K562 (cell line): ENCODE measurements around the gene TPPP. TPM values are rescaled to one million over a fixed set of nuclear protein-coding genes. Genes with fewer than 3 reads are reported as not detected.

ENCODE experiments used
- ELF1 ChIP-seq: fragments of 200-800 bp; sonication (Bioruptor generic); IDR thresholded peaks from 2 replicates; pipeline ENCODE4 v1.6.1; 2016; ENCODE audit warnings: missing genetic modification characterization, missing compliant biosample characterization
- SAP30 ChIP-seq: fragments of 200-600 bp; sonication (generic); IDR thresholded peaks from 2 replicates; pipeline ENCODE4 v1.6.1; 2012; ENCODE audit warnings: borderline replicate concordance, low read depth, mild to moderate bottlenecking, moderate library complexity, low read length, control low read depth, inconsistent platforms; ENCODE audit not compliant: insufficient read depth, poor library complexity, severe bottlenecking
- polyA plus RNA-seq, 8 experiments: library from polyadenylated mRNA; depleted of rRNA in 4 of 8; stranded (reverse) in 5 of 8; unstranded in 3 of 8; fragments of >200 nt; fragmentation: Nextera tagmentation in 2 of 8; fragmentation: Illumina TruSeq in 1 of 8; extraction: Ambion mirVana in 2 of 8; extraction: Trizol in 1 of 8; gene quantifications; 2 replicates each; pipeline versions ENCODE4 v1.2.1 to v1.2.3, GENCODE V29; 2011 to 2014; ENCODE audit warnings: inconsistent platforms in 1 of 8, missing spikeins in 1 of 8
- total RNA-seq, 7 experiments: library from RNA; depleted of rRNA in 6 of 7; stranded (reverse); fragments of >200 nt in 6 of 7; fragmentation: Illumina TruSeq in 2 of 7; extraction: Trizol in 2 of 7; gene quantifications; 2 replicates each; pipeline versions ENCODE4 v1.2.1 to v1.2.3, GENCODE V29; 2011 to 2021; ENCODE audit warnings: low replicate concordance in 1 of 7
- TF ChIP-seq, protein P1 (sequence below), 2 experiments: fragments of 450-650 bp; formaldehyde crosslinking in 1 of 2; IDR thresholded peaks; 2 replicates each; pipeline versions ENCODE4 v1.4.0 to v1.6.1; 2014 to 2020; ENCODE audit warnings: mild to moderate bottlenecking in 2 of 2, borderline replicate concordance in 1 of 2, low read depth in 1 of 2
- TF ChIP-seq, protein P2 (sequence below): fragments of 450-650 bp; IDR thresholded peaks from 2 replicates; pipeline ENCODE4 v1.6.1; 2016; ENCODE audit warnings: mild to moderate bottlenecking, moderate library complexity

The TPPP gene
- total and polyA plus RNA-seq, 9 of the 15 experiments (the other 6 are each of a cell fraction or from before 2014, with no cell fraction given), result 0.01 to 0.07 (median 0.03) TPM; not detected in 6

DNA sequence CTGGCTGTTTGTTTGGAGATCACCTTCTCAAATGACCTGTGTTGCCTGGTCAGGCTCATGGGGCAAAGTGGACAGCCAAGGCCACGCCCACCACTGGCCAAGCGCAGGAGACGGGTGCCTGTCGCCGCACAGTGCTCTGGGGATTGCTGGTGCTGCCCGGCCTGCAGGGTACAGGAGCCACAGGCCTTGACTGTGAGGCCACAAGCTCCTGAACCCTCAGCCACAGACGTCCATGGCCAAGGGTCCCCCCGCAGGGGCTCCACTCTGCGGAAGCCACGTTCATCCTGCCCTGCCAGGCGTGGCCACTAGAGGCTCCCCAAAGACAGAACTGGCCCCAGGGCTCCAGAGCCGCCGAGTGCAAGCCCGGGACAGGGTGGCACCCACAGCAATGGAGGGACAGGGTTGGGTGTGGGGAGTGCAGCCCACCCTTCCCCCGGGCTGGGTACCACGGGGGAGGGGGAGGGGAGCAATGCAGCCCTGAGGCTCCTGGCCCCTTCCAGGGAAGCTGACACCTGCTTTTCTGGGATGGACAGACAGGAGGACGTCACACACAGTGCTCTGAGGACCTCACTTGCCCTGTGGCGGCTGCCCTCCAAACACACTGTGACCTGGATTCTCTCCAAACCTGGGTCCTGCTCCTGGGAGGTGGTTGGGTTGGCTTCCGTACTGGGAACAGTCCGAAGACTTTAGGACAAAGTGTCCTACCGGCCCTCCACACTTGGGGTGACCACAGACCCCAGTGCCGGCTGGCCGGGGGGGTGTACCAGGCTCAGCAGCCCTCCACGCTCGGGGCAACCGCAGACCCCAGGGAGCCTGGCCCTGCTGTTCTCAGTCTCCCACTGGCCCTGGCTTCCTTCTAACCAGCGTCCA is 21.5 kb downstream of the TPPP start (continued):
- TF ChIP-seq, protein P1, sequence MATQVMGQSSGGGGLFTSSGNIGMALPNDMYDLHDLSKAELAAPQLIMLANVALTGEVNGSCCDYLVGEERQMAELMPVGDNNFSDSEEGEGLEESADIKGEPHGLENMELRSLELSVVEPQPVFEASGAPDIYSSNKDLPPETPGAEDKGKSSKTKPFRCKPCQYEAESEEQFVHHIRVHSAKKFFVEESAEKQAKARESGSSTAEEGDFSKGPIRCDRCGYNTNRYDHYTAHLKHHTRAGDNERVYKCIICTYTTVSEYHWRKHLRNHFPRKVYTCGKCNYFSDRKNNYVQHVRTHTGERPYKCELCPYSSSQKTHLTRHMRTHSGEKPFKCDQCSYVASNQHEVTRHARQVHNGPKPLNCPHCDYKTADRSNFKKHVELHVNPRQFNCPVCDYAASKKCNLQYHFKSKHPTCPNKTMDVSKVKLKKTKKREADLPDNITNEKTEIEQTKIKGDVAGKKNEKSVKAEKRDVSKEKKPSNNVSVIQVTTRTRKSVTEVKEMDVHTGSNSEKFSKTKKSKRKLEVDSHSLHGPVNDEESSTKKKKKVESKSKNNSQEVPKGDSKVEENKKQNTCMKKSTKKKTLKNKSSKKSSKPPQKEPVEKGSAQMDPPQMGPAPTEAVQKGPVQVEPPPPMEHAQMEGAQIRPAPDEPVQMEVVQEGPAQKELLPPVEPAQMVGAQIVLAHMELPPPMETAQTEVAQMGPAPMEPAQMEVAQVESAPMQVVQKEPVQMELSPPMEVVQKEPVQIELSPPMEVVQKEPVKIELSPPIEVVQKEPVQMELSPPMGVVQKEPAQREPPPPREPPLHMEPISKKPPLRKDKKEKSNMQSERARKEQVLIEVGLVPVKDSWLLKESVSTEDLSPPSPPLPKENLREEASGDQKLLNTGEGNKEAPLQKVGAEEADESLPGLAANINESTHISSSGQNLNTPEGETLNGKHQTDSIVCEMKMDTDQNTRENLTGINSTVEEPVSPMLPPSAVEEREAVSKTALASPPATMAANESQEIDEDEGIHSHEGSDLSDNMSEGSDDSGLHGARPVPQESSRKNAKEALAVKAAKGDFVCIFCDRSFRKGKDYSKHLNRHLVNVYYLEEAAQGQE (IDR thresholded peaks at IDR 0.05; ENCODE audit: borderline replicate concordance), result peak; percentile 78
- TF ChIP-seq, protein P1 (CRISPR knock-in tag; IDR thresholded peaks at IDR 0.05; ENCODE audit: low read depth), result 0 out of 2 replicates have a peak, but pooled peaks have one; percentile 17
- TF ChIP-seq ELF1 (tag) (no peak), SAP30 (no peak)
- TF ChIP-seq, protein P2, sequence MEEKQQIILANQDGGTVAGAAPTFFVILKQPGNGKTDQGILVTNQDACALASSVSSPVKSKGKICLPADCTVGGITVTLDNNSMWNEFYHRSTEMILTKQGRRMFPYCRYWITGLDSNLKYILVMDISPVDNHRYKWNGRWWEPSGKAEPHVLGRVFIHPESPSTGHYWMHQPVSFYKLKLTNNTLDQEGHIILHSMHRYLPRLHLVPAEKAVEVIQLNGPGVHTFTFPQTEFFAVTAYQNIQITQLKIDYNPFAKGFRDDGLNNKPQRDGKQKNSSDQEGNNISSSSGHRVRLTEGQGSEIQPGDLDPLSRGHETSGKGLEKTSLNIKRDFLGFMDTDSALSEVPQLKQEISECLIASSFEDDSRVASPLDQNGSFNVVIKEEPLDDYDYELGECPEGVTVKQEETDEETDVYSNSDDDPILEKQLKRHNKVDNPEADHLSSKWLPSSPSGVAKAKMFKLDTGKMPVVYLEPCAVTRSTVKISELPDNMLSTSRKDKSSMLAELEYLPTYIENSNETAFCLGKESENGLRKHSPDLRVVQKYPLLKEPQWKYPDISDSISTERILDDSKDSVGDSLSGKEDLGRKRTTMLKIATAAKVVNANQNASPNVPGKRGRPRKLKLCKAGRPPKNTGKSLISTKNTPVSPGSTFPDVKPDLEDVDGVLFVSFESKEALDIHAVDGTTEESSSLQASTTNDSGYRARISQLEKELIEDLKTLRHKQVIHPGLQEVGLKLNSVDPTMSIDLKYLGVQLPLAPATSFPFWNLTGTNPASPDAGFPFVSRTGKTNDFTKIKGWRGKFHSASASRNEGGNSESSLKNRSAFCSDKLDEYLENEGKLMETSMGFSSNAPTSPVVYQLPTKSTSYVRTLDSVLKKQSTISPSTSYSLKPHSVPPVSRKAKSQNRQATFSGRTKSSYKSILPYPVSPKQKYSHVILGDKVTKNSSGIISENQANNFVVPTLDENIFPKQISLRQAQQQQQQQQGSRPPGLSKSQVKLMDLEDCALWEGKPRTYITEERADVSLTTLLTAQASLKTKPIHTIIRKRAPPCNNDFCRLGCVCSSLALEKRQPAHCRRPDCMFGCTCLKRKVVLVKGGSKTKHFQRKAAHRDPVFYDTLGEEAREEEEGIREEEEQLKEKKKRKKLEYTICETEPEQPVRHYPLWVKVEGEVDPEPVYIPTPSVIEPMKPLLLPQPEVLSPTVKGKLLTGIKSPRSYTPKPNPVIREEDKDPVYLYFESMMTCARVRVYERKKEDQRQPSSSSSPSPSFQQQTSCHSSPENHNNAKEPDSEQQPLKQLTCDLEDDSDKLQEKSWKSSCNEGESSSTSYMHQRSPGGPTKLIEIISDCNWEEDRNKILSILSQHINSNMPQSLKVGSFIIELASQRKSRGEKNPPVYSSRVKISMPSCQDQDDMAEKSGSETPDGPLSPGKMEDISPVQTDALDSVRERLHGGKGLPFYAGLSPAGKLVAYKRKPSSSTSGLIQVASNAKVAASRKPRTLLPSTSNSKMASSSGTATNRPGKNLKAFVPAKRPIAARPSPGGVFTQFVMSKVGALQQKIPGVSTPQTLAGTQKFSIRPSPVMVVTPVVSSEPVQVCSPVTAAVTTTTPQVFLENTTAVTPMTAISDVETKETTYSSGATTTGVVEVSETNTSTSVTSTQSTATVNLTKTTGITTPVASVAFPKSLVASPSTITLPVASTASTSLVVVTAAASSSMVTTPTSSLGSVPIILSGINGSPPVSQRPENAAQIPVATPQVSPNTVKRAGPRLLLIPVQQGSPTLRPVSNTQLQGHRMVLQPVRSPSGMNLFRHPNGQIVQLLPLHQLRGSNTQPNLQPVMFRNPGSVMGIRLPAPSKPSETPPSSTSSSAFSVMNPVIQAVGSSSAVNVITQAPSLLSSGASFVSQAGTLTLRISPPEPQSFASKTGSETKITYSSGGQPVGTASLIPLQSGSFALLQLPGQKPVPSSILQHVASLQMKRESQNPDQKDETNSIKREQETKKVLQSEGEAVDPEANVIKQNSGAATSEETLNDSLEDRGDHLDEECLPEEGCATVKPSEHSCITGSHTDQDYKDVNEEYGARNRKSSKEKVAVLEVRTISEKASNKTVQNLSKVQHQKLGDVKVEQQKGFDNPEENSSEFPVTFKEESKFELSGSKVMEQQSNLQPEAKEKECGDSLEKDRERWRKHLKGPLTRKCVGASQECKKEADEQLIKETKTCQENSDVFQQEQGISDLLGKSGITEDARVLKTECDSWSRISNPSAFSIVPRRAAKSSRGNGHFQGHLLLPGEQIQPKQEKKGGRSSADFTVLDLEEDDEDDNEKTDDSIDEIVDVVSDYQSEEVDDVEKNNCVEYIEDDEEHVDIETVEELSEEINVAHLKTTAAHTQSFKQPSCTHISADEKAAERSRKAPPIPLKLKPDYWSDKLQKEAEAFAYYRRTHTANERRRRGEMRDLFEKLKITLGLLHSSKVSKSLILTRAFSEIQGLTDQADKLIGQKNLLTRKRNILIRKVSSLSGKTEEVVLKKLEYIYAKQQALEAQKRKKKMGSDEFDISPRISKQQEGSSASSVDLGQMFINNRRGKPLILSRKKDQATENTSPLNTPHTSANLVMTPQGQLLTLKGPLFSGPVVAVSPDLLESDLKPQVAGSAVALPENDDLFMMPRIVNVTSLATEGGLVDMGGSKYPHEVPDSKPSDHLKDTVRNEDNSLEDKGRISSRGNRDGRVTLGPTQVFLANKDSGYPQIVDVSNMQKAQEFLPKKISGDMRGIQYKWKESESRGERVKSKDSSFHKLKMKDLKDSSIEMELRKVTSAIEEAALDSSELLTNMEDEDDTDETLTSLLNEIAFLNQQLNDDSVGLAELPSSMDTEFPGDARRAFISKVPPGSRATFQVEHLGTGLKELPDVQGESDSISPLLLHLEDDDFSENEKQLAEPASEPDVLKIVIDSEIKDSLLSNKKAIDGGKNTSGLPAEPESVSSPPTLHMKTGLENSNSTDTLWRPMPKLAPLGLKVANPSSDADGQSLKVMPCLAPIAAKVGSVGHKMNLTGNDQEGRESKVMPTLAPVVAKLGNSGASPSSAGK, result no peak
